Epithelial cell of umbilical artery (primary cell): ENCODE measurements around the gene ABCB7. TPM values are rescaled to one million over a fixed set of nuclear protein-coding genes. Genes with fewer than 3 reads are reported as not detected.

Experiments used
- total RNA-seq: library from RNA; depleted of rRNA; stranded (reverse); fragments of >200 nt; gene quantifications from 2 replicates; pipeline ENCODE4 v1.2.3, GENCODE V29; 2014

Gene ABCB7
- total RNA-seq = 31.5 and 35.4 TPM in 2 replicates

GRCh38 chrX:75155827-75156525, at the start of gene ABCB7:
ABCB7 (minus strand) TSS chrX:75156283; CDS start chrX:75156272, 11 bp downstream.

Other genes starting within 250 kb of the ABCB7 start
- not detected in 2 replicates for gene NEXMIF, start 230.8 kb downstream of the ABCB7 start, total RNA-seq
- 13.3 and 15.7 TPM in 2 replicates for gene UPRT, start 117.8 kb upstream of the ABCB7 start, total RNA-seq